NCI-H2107 treated with DMSO at 0.1 percent for 48 hours (cell line): ENCODE data around the gene PPM1F.

Source experiments
- DNase-seq: peaks from one replicate; lab custom pipeline; 2025; ENCODE audit not compliant: unreplicated experiment; lab: John Stamatoyannopoulos, UW

Gene PPM1F

GRCh38 chr22:21961127-21961867 is 8.6 kb upstream of the PPM1F start:
- no peak for DNase-seq

GRCh38 chr22:21960200-21961126 is 7.8 kb upstream of the PPM1F start:
- no peak for DNase-seq

- no peak for DNase-seq
Measured at GRCh38 chr22:21959274-21960074, 6.8 kb upstream of the PPM1F start.

GRCh38 chr22:21958360-21959273 is 6.0 kb upstream of the PPM1F start:
- no peak for DNase-seq

- DNase-seq: no peak
Measured at GRCh38 chr22:21951931-21952465, 650 bp downstream of the PPM1F start.

- no peak for DNase-seq
Measured at GRCh38 chr22:21951062-21951461, 1.6 kb downstream of the PPM1F start.

GRCh38 chr22:21949948-21950347 is 2.7 kb downstream of the PPM1F start:
- no peak for DNase-seq

- DNase-seq: no peak
Measured at GRCh38 chr22:21949569-21949918, 3.1 kb downstream of the PPM1F start.

- DNase-seq: no peak
Measured at GRCh38 chr22:21948824-21949568, 3.7 kb downstream of the PPM1F start.

- no peak for DNase-seq
Measured at GRCh38 chr22:21948390-21948789, 4.3 kb downstream of the PPM1F start.

- DNase-seq: no peak
Measured at GRCh38 chr22:21947040-21948014, 5.3 kb downstream of the PPM1F start.

- no peak for DNase-seq
Measured at GRCh38 chr22:21946262-21946925, 6.3 kb downstream of the PPM1F start.

- DNase-seq: no peak
Measured at GRCh38 chr22:21945453-21946261, 7.0 kb downstream of the PPM1F start.

- DNase-seq: no peak
Measured at GRCh38 chr22:21944871-21945270, 7.8 kb downstream of the PPM1F start.

GRCh38 chr22:21943571-21944448 is 8.8 kb downstream of the PPM1F start:
- no peak for DNase-seq
